ENCODE measurements around the gene ACAD8.

DNA sequence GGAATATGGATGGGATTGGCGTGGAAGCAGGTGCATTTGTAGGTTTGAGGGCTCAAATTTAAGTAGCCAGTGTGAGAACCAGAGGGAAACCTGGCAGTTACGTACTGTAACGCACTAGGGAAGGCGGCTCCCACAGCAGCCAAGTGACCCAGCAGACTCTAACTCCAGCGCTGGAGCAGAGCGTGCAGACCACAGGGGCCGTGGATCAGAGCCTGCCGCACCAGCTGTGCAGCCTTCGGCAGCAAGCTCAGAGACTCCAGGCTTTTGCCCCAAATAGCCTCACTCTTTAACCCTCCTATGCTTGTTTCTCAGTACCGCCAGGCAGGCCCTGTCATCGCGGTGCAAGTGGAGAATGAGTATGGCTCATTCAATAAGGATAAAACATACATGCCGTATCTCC is 35.1 kb downstream of the ACAD8 start:
- TF ChIP-seq, protein P1, sequence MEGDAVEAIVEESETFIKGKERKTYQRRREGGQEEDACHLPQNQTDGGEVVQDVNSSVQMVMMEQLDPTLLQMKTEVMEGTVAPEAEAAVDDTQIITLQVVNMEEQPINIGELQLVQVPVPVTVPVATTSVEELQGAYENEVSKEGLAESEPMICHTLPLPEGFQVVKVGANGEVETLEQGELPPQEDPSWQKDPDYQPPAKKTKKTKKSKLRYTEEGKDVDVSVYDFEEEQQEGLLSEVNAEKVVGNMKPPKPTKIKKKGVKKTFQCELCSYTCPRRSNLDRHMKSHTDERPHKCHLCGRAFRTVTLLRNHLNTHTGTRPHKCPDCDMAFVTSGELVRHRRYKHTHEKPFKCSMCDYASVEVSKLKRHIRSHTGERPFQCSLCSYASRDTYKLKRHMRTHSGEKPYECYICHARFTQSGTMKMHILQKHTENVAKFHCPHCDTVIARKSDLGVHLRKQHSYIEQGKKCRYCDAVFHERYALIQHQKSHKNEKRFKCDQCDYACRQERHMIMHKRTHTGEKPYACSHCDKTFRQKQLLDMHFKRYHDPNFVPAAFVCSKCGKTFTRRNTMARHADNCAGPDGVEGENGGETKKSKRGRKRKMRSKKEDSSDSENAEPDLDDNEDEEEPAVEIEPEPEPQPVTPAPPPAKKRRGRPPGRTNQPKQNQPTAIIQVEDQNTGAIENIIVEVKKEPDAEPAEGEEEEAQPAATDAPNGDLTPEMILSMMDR (IDR thresholded peaks at IDR 0.05) = no peak
- no peak for TF ChIP-seq POLR2A (IDR thresholded peaks at IDR 0.05)

All from suprapubic skin (tissue), 3 donors.